GM12864 (cell line): ENCODE data around the gene BIRC6.

Experiments
- DNase-seq: peaks from one replicate; pipeline ENCODE4 v3.0.0-alpha.2; 2011; ENCODE audit warnings: low read depth
- H3K4me3 ChIP-seq: 2 replicates; pipeline ENCODE4 v1.5.1; 2011; ENCODE audit warnings: mild to moderate bottlenecking, low read depth, low read length, control low read depth
- TF ChIP-seq, protein P1 (sequence below): IDR thresholded peaks from 2 replicates; pipeline ENCODE4 v1.5.1; 2011; ENCODE audit warnings: low read depth, mild to moderate bottlenecking, moderate library complexity, low read length, control low read depth, inconsistent platforms; ENCODE audit errors: missing control alignments

Gene BIRC6

GRCh38 chr2:32647180-32647651 lies 290.4 kb downstream of the BIRC6 start:
- no peak for DNase-seq
- TF ChIP-seq, protein P1, sequence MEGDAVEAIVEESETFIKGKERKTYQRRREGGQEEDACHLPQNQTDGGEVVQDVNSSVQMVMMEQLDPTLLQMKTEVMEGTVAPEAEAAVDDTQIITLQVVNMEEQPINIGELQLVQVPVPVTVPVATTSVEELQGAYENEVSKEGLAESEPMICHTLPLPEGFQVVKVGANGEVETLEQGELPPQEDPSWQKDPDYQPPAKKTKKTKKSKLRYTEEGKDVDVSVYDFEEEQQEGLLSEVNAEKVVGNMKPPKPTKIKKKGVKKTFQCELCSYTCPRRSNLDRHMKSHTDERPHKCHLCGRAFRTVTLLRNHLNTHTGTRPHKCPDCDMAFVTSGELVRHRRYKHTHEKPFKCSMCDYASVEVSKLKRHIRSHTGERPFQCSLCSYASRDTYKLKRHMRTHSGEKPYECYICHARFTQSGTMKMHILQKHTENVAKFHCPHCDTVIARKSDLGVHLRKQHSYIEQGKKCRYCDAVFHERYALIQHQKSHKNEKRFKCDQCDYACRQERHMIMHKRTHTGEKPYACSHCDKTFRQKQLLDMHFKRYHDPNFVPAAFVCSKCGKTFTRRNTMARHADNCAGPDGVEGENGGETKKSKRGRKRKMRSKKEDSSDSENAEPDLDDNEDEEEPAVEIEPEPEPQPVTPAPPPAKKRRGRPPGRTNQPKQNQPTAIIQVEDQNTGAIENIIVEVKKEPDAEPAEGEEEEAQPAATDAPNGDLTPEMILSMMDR, result no peak
- H3K4me3 ChIP-seq, result no peak overlapping the region

DNA sequence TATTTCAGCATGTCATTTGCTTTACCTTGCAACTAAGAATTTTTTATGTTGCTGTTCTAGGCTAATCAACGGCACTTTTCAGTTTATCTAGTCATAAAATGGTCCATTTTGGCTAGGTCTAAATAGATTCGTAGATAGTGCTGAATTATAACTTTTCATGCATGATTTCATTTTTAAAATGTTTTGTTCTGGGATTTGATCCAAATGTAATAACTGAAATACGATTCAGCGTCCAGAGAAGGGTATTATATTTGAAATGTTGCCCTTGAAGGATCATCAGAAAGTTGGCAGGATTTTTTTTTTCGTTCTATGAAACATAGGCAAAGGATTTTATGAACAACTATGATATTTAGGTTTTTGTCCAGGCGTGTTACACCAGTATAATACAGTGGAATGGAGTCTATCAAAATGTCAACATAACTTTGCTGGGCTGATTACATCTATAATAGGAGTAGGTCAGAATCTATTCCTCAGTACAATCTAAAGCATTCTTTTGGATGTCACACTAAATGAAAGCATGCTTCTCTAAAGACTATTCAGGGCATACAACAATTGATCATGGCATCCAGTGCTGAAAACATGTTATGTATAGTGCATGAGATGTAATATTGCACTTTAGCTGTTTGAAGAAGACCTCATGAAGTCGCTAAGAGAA lies 295.9 kb downstream of the BIRC6 start:
- TF ChIP-seq, protein P1, result no peak
- H3K4me3 ChIP-seq, result no peak overlapping the region
- DNase-seq, result no peak

DNA sequence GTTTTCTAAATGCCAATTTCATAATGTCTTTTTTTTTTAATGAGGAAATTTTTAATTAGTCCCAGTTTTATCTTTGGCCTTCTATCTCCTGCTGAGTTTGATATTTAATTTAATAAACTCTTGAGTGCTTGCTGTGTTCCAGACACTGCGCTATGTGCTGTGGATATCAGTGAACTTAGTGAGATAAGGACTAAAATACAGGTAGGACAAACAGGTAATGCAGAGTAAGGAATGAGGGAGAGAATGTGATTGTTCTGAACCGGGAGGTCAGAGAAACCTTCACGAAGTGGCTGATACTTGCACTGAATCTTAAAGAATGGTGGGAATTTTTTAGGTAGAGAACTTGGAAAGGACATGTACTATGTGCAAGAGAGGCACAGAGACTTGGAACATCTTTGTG lies 299.2 kb downstream of the BIRC6 start:
- TF ChIP-seq, protein P1, result no peak
- H3K4me3 ChIP-seq, result no peak overlapping the region

GRCh38 chr2:32663864-32664263 lies 307.0 kb downstream of the BIRC6 start:
- TF ChIP-seq, protein P1, result no peak
- DNase-seq, result no peak
- H3K4me3 ChIP-seq, result no peak overlapping the region

More for the DNA sequence above, 299.2 kb downstream of the BIRC6 start:
- DNase-seq, result no peak

- DNase-seq, result no peak
- no peak overlapping the region for H3K4me3 ChIP-seq
- TF ChIP-seq, protein P1, result no peak
Observed at GRCh38 chr2:32666704-32667103, 309.9 kb downstream of the BIRC6 start.

DNA sequence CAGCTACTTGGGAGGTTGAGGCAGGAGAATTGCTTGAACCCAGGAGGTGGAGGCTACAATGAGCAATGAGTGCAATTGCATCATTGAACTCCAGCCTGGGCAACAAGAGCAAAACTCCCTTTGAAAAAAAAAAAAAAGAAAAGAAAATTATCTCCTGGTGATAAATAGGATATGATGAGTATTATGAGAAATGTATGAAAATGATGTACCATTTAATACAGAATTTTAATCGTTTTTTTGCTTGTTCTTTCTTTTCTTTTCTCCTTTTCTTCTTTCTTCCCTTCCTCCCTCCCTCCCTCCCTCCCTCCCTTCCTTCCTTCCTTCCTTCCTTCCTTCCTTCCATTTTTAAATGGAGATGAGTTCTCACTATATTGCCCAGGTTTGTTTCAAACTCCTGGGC lies 311.4 kb downstream of the BIRC6 start:
- no peak for DNase-seq
- TF ChIP-seq, protein P1, result no peak
- no peak overlapping the region for H3K4me3 ChIP-seq
